ENCODE measurements around the gene RMDN2. TPM values are rescaled to one million over a fixed set of nuclear protein-coding genes. Genes with fewer than 3 reads are reported as not detected.

Gene RMDN2, protein sequence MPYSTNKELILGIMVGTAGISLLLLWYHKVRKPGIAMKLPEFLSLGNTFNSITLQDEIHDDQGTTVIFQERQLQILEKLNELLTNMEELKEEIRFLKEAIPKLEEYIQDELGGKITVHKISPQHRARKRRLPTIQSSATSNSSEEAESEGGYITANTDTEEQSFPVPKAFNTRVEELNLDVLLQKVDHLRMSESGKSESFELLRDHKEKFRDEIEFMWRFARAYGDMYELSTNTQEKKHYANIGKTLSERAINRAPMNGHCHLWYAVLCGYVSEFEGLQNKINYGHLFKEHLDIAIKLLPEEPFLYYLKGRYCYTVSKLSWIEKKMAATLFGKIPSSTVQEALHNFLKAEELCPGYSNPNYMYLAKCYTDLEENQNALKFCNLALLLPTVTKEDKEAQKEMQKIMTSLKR
- total RNA-seq = 2.9 and 4.1 TPM in 2 replicates
- long read RNA-seq, transcript RMDN2-202 (11 exons, 1,381 nt) = major isoform, 5 of 7 reads
- long read RNA-seq, partial matches to known transcripts = 1 of 7 reads
- long read RNA-seq, other reads (novel, unspliced or antisense) = 1 of 7 reads

DNA sequence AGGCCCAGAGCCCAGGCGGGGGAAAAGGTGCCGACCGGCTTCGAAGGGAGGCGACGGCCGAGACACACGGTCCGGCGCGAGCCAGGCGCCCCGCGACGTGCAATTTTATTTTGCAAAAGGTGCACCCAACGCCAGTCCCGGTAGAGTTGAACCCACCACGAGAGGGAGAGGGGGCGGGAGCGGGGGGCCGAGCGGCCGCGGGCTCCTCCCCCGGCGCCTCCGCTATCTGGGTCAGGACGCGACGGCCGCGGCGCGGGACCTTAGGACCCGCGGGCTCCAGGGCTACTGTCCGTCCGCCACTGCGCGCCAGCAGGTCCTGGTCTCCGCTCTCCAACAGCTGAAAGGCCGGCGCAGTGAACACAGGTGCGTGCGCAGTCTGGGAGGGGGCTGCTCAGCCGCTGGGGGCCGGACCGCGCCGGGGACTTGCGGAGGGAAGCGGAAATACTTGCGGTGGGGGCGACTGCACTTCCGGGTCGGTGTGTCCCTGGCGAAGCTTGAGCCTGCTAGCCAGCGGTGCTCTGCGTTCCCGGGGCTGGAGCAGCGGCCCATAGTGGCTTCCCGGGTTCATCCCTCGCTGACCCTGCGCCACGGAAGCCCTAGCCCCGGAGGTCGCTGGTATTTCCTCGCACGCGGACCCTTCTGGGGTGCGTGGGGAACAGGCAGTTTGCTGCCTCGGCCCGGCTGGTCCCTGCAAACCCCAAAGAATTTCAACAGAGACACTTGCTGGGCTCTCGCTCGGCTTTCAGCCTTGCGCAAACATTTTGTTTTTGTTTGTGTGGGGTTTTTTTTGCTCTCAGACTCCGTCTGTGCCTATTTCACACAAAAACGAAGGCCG, at the start of gene RMDN2:
RMDN2 (plus strand) TSS at position 225 of the 835 bp plus-strand sequence. CDS start 3,991 bp downstream, outside the sequence.
- H3K27me3 Mint-ChIP-seq (ENCODE audit: low read depth) = peaks cover 12% of the 10 kb centered on the region
- H3K9me3 Mint-ChIP-seq = no peaks in the 10 kb centered on the region
- DNase-seq (ENCODE audit: low read depth, low spot score) = peak; percentile 90
- peak within 1 kb of the TSS; percentile 87 for H3K4me3 Mint-ChIP-seq
- H3K36me3 Mint-ChIP-seq (ENCODE audit: low read depth) = no peaks in the 10 kb centered on the region
- TF ChIP-seq, protein P1, sequence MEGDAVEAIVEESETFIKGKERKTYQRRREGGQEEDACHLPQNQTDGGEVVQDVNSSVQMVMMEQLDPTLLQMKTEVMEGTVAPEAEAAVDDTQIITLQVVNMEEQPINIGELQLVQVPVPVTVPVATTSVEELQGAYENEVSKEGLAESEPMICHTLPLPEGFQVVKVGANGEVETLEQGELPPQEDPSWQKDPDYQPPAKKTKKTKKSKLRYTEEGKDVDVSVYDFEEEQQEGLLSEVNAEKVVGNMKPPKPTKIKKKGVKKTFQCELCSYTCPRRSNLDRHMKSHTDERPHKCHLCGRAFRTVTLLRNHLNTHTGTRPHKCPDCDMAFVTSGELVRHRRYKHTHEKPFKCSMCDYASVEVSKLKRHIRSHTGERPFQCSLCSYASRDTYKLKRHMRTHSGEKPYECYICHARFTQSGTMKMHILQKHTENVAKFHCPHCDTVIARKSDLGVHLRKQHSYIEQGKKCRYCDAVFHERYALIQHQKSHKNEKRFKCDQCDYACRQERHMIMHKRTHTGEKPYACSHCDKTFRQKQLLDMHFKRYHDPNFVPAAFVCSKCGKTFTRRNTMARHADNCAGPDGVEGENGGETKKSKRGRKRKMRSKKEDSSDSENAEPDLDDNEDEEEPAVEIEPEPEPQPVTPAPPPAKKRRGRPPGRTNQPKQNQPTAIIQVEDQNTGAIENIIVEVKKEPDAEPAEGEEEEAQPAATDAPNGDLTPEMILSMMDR (conservative IDR thresholded peaks at IDR 0.05) = no peak
- peak within 1 kb of the TSS; percentile 97 for H3K27ac Mint-ChIP-seq (ENCODE audit: unreplicated experiment)
- no peaks in the 10 kb centered on the region for H3K4me1 Mint-ChIP-seq

DNA sequence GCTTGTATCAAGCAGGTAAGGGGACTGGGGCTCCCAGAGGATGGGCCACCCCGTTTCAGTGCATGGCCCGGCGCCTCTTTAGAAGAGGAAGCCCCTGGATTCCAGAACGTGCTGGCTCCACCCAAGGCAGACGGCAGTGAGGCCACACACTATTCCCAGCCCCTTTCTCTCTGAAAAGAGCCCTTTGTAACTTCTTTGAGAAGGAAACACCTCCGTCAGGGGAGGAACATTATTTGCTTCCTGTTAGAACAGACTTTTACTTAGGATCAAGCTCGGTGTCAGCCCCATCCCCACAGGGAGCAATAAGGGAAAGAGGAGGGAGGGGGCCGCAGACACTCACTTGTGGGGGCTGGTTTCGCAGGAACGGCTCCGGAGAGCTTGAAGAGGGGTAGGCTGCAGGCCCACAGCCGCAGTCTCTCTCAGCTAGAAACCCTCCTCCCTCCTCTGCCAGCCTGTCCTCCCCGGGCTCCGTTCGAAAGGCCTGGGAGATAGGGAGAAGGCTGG, 49.6 kb upstream of the RMDN2 start:
- TF ChIP-seq, protein P1 (conservative IDR thresholded peaks at IDR 0.05) = no peak
- no peaks in the 10 kb centered on the region for H3K9me3 Mint-ChIP-seq
- DNase-seq (ENCODE audit: low read depth, low spot score) = peak; percentile 14
- H3K4me1 Mint-ChIP-seq = peaks cover 36% of the 10 kb centered on the region
- H3K27ac Mint-ChIP-seq (ENCODE audit: unreplicated experiment) = no peak overlapping the region
- H3K36me3 Mint-ChIP-seq (ENCODE audit: low read depth) = no peaks in the 10 kb centered on the region
- H3K4me3 Mint-ChIP-seq = peak overlapping the region; percentile 24
- H3K27me3 Mint-ChIP-seq (ENCODE audit: low read depth) = peaks cover 41% of the 10 kb centered on the region

DNA sequence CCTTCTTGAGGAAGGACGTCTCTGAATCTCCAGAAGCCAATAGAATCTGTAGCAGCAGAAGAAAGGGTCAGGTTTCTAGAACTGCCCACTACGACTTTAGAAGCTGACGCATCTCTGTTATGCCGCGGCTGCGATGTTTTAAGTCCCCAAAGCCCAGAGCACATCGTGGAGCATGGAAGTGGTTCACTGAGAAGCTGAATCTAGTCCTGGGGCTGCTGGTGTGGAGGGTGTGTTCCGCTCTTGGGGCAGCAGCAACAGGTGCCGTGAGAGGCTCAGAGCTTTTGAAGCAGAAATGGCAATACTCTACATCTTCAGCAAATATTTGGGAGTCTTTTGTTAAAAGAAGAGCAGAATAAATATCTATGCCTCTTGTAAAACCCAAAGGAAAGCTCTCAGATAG, 48.9 kb upstream of the RMDN2 start:
- Mint-ChIP-seq H3K27me3 (ENCODE audit: low read depth) (peaks cover 45% of the 10 kb centered on the region), H3K27ac (ENCODE audit: unreplicated experiment) (no peak overlapping the region), H3K36me3 (ENCODE audit: low read depth) (no peaks in the 10 kb centered on the region), H3K4me3 (peak overlapping the region; percentile 24), H3K4me1 (peaks cover 36% of the 10 kb centered on the region), H3K9me3 (no peaks in the 10 kb centered on the region)
- DNase-seq (ENCODE audit: low read depth, low spot score) = no peak
- TF ChIP-seq, protein P1 (conservative IDR thresholded peaks at IDR 0.05) = no peak

DNA sequence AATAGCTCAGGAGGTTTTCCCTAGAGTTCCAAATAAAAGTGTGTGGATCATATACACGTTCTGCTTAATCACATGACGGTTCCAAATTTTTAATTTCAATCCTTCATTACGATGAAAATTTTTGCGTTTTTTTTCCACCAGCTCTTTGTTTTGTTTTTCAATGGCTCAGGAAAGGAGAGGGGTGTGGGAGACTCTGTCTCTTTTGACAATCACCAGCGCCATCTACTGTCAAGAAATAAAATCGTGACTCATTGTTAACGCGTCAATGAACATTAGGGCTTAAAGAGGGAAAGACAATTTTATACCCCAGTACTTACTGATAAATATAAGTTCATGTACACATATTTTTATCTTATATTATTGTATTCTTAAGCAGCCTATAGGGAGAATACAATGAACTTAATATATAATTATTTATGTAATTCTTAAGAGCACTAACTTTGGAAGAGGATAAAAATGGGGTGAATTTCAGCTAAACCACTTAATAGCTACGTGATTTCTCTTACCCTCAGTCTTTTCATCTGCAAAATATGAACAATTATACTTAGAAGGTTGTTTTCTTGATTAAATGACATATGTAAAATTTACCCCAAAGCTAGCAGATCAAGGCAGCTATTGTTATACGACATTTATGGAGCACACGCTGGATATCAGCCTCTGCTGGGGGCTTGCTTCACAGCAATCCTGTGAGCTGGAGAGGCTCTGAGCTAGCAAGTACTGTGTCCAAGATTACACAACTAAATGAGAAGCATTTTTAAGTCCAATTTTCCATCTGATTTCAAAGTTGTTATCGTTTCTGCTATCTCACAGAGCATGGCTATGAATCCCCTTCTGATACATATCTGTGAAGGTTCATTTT, 47.4 kb upstream of the RMDN2 start:
- H3K9me3 Mint-ChIP-seq = no peaks in the 10 kb centered on the region
- DNase-seq (ENCODE audit: low read depth, low spot score) = no peak
- peaks cover 36% of the 10 kb centered on the region for H3K4me1 Mint-ChIP-seq
- H3K27me3 Mint-ChIP-seq (ENCODE audit: low read depth) = peaks cover 41% of the 10 kb centered on the region
- H3K4me3 Mint-ChIP-seq = no peak overlapping the region
- no peaks in the 10 kb centered on the region for H3K36me3 Mint-ChIP-seq (ENCODE audit: low read depth)
- H3K27ac Mint-ChIP-seq (ENCODE audit: unreplicated experiment) = no peak overlapping the region
- TF ChIP-seq, protein P1 (conservative IDR thresholded peaks at IDR 0.05) = peak; percentile 88

All from neural crest cell (in vitro differentiated cells).